Femur (tissue), 1 donor: ENCODE data around the gene IMP4.

ENCODE experiments used
- DNase-seq: peaks from one replicate; pipeline ENCODE4 v3.0.0-alpha.2; 2017

IMP4 gene

GRCh38 chr2:130336877-130337734 lies 5.6 kb upstream of the IMP4 start:
- peak; percentile 93 for DNase-seq

DNA sequence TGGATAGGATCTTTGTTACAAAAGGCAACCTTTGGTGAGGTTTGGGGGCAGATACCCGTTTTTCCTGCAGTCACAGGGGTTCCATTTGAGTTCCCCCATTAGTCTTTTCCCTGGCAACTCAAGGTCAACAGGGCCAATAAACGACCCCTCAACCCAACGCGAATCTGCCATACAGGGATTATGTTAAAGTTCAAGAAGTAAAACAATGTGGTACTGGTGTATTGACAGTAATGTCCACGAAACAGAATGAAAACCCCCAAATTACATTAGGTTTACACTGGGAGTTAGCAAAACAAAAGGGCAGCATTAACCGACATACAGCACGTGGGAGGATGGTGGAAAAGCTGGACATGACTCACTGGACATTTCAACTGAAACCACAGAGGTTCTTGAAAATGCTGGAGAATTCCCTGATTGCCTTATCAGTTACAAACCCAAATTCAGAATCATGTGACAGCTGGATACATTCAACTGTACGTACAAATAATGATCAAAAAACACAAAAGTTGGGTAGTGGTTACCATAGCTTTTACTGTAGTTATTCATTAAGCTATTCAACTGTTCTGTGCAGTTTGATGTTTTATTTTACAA lies 4.9 kb upstream of the IMP4 start:
- no peak for DNase-seq

DNA sequence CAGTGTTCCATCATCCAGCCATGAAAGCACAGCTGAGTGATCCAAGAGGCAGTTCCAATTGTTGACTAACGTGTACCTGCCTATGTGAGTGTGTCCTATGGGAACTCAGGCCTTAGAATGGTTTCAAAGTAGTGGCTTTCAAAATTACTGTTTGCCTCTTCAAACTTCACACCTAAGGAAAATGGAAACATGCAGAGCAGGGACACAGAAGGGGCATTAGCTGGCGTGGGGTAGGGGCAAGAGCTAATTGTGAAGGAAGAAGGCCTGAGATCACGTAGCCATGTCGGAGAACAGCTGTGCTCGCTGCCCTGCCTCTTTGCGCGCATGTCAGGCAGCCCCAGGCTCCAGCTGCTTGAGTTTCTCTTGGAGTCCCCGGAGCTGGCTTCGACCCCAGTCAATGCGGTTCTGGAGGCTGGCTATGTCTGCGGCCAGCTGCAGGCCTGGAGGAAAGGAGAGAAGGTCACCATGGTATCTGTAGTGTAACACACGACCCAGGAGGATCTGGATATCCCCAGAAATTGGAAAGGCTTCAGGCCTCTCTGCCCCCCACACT lies 3.8 kb upstream of the IMP4 start:
- peak; percentile 58 for DNase-seq

DNA sequence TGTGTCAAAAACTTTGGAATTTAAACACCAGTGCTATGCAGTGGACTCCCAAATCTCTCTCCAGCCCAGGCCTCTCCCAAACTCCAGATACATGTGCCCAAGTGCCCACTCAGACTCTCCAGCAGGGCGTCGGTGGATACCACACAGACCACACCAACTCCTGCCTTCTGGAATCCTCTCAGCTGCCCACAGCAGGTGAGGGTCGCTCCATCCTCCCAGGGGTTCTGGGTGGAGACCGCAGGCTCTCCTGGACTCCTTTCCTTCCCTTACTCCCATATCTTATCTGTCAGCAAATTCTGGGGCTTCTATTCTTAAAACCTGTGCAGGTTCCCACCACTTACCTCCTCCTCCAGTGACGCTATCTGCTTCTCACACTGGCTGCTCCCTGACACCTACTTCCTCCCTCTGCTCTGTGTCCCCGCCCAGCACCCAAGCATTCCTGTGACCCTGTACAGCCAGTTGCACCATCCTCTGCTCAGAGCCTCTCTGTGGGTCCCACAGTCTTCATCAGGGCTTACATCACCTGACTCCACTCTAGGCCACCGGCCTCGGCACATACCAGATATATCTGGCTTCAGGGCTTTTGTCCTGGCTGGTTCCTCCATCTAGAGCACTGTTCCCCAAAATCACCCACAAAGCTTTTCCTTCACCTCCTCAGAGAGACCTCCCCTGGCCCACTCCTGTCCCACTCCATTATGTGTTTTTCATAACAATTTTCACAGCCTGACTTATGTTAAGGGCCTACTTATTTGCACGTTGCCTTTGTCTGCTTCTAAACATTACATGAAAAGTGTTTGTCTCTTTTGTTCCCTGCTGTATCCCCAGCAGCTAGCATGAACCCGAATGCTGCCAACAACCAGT lies 2.6 kb upstream of the IMP4 start:
- DNase-seq, result no peak

GRCh38 chr2:130341562-130342019 lies 1.1 kb upstream of the IMP4 start:
- DNase-seq, result peak; percentile 40

- peak; percentile 95 for DNase-seq
Observed at GRCh38 chr2:130342020-130342532, 621 bp upstream of the IMP4 start.

DNA sequence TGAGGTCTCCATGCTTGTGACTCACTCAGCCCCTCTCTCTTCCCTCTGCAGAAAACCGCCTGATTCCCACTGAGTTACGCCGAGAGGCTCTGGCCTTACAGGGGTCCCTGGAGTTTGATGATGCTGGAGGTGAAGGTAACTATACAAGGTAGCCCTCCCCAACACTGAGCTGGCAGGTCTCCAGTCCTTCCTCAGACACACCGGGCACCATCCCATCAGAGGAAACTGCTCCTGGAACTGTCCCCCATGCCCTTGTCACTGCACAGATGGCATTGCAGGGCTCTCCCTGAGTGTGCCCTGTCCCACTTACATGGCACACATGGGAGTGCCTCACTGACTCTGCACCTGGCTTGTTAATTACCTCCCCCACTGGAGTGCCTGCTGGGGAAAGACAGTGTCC lies 1.9 kb downstream of the IMP4 start:
- DNase-seq, result no peak

- DNase-seq, result no peak
Observed at GRCh38 chr2:130345091-130345490, 2.4 kb downstream of the IMP4 start.

- DNase-seq, result no peak
Observed at GRCh38 chr2:130345611-130346010, 2.9 kb downstream of the IMP4 start.

DNA sequence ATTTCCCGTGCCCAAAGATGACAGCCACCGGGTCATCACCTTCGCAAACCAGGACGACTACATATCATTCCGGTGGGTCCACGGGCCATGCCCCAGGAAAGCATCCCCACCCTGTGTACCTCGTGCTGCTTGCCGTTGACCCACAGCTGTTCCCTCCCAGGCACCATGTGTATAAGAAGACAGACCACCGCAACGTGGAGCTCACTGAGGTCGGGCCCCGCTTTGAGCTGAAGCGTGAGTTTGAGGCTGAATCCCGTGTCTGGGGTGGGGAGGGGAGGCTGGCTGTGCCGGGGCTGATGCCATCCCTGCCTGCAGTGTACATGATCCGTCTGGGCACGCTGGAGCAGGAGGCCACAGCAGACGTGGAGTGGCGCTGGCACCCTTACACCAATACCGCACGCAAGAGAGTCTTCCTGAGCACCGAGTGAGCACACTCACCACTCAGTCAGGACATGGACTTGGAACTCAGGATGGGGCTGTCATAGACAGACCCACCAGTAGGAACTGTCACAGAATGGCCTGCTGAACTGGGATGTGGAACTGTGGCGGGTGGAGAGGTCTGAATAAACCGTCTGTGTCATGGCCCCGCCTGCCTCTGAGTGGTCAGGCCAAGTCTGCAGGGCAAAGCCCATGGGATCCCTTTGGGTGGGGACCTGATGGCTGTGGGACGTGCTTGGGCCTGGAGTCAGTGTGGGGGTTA lies 3.5 kb downstream of the IMP4 start:
- DNase-seq, result no peak

GRCh38 chr2:130346741-130347066 lies 4.0 kb downstream of the IMP4 start:
- no peak for DNase-seq

GRCh38 chr2:130347220-130347925 lies 4.7 kb downstream of the IMP4 start:
- DNase-seq, result no peak

- DNase-seq, result no peak
Observed at GRCh38 chr2:130349174-130349573, 6.5 kb downstream of the IMP4 start.

DNA sequence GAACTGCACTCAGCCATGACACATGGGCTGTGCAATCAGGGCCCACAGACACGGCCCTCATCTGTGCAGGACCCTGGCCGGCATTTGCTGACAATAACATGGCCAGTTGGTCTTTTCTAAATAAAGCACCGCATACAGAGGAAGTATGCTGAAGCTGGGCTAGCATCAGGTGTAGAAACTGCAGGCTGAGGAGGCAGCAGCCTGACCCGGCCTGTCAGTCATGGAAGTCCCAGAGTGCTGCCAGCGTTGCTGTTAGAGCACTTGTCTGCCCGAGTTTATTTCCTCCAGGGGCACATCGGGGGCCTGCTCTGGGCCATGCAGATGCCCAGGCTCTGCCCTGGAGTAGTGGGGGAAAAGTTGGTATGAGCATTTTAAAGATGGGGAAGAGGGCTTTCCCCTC lies 9.0 kb downstream of the IMP4 start:
- DNase-seq, result no peak

DNA sequence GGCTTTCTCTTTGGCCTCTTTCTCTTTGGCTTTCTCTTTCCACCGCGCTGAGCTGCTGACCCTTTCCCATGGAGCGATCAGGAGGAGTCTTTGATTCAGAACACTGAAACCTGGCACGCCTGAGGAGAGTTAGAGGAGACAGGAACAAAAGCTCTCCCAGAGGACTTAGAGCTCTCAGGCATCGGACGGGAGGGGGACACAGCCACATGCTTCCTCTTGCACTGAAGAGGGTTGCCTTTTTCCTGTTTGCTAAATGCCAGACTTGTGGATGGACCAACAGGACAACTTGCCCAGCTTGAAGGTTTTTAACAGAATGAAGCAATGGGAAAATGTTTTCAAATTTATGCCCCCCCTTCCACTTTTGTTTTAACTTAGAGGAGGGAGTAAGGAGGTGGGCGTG lies 9.5 kb downstream of the IMP4 start:
- DNase-seq, result no peak

- DNase-seq, result no peak
Observed at GRCh38 chr2:130353291-130354138, 10.8 kb downstream of the IMP4 start.

DNA sequence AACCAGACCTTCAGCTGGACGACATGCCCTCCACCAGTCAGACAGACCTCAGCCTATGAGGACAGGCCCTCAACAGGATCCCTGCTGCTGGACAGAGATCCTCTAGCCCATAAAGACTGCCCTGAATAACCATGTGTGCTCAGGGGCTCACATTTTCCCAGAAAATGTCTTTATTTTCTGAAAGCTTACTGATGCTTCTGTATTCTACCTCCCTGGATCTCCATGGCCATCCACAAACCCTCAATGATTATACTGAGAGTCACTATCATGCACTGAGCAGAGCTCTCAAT lies 11.4 kb downstream of the IMP4 start:
- no peak for DNase-seq

GRCh38 chr2:130355172-130355577 lies 12.5 kb downstream of the IMP4 start:
- DNase-seq, result no peak

DNA sequence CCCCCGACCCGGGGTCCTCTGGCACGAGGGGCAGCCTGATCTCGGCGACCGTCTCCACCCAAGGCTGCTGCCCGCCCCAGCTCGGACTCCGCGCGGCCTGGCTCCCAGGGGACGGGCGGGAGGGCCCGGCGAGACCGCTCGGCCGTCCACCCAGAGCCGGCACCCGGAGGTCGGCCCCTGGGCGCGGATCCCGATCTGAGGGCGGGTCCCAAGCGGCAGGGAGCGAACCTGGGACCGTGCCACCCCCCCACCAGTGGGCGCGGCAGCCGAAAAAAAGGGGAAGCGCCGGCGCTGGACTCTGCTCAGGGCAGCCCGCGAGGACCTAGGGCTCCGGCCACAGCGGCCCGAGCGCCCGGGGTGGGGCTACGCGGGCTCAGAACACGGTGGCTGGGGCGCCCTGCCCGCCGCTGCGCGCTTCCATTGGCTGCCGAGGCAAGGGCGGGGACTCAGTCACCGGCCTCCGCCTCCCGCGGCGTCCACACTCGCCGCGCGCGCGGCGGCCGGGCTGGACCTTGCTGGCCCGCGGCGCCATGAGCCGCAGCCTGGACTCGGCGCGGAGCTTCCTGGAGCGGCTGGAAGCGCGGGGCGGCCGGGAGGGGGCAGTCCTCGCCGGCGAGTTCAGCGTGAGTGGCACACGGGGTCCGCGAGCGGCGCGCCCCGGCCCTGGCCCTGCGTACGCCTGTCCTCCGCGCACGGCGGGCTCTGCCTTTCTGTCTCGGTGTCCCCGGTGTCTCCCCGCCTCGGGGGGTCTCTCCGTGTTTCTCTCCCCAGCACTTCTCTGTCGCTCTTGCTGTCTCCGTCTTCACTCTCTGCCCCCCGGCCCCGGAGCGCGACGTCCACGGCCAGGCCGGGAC lies 13.1 kb downstream of the IMP4 start, which contains the start of gene PTPN18:
TSS of gene PTPN18 (plus strand) at position 479 of the 854 bp plus-strand sequence. CDS start at position 531, 52 bp downstream.
- DNase-seq, result peak; percentile 90

- no peak for DNase-seq
Observed at GRCh38 chr2:130357864-130358263, 15.2 kb downstream of the IMP4 start.
